Loucy (cell line): ENCODE measurements around the gene SPRR2F.
"Not testable (repeated sequence)": the region's sequence is repeated elsewhere in the genome, so short reads cannot be mapped to it uniquely, and the experiment has no call there.

Experiments used
- H2AFZ ChIP-seq: fragments of 200-600 bp; sonication (generic); 2 replicates; pipeline ENCODE4 v1.6.0; 2016; ENCODE audit warnings: antibody characterized with exemption, mild to moderate bottlenecking, low read length, moderate library complexity
- H3F3A ChIP-seq: fragments of 200-600 bp; 2 replicates; pipeline ENCODE4 v1.6.0; 2016; ENCODE audit warnings: antibody characterized with exemption, low read depth, mild to moderate bottlenecking
- H3K27me3 ChIP-seq: fragments of 200-600 bp; sonication (generic); 2 replicates; pipeline ENCODE4 v1.6.1; 2014; ENCODE audit warnings: low read length, mild to moderate bottlenecking; ENCODE audit not compliant: insufficient read depth, poor library complexity, severe bottlenecking
- H3K36me3 ChIP-seq: fragments of 200-600 bp; sonication (generic); 2 replicates; pipeline ENCODE4 v1.6.1; 2016; ENCODE audit warnings: low read length; ENCODE audit not compliant: insufficient read depth
- H3K4me1 ChIP-seq: fragments of 200-600 bp; sonication (generic); 2 replicates; pipeline ENCODE4 v1.5.1; 2014; ENCODE audit warnings: low read length, mild to moderate bottlenecking; ENCODE audit not compliant: insufficient read depth, poor library complexity, severe bottlenecking
- H3K4me2 ChIP-seq: fragments of 200-600 bp; sonication (generic); 2 replicates; pipeline ENCODE4 v1.6.0; 2014; ENCODE audit warnings: antibody characterized with exemption, low read length, low read depth, mild to moderate bottlenecking; ENCODE audit not compliant: poor library complexity, severe bottlenecking
- H3K4me3 ChIP-seq: fragments of 200-600 bp; sonication (generic); 2 replicates; pipeline ENCODE4 v1.5.1; 2014; ENCODE audit warnings: low read length, mild to moderate bottlenecking, mixed read lengths; ENCODE audit not compliant: poor library complexity, severe bottlenecking
- H3K79me2 ChIP-seq: fragments of 200-600 bp; sonication (generic); 2 replicates; pipeline ENCODE4 v1.6.1; 2014; ENCODE audit warnings: low read length; ENCODE audit not compliant: insufficient read depth
- H3K9ac ChIP-seq: fragments of 200-600 bp; sonication (generic); 2 replicates; pipeline ENCODE4 v1.6.0; 2014; ENCODE audit warnings: mild to moderate bottlenecking, low read depth, low read length, moderate library complexity; ENCODE audit not compliant: poor library complexity, severe bottlenecking
- H3K9me2 ChIP-seq: fragments of 200-600 bp; sonication (generic); replicated peaks from 2 replicates; pipeline ENCODE4 v1.6.1; 2016; ENCODE audit warnings: low read depth, low read length, mixed read lengths
- H3K9me3 ChIP-seq: fragments of 200-600 bp; sonication (generic); 2 replicates; pipeline ENCODE4 v1.6.1; 2014; ENCODE audit warnings: mild to moderate bottlenecking, antibody characterized with exemption, low read length, low read depth; ENCODE audit not compliant: insufficient read depth
- H4K20me1 ChIP-seq: fragments of 200-600 bp; sonication (generic); 2 replicates; pipeline ENCODE4 v1.6.0; 2014; ENCODE audit warnings: antibody characterized with exemption, low read length, mild to moderate bottlenecking; ENCODE audit not compliant: insufficient read depth, poor library complexity, severe bottlenecking
- EZH2phosphoT487 ChIP-seq: fragments of 200-600 bp; IDR thresholded peaks from 2 replicates; pipeline ENCODE4 v1.6.1; 2018; ENCODE audit warnings: antibody characterized with exemption, mild to moderate bottlenecking, moderate library complexity, borderline replicate concordance
- TF ChIP-seq, protein P1 (sequence below): fragments of 200-600 bp; sonication (generic); conservative IDR thresholded peaks from 2 replicates; pipeline ENCODE4 v1.5.1; 2014; ENCODE audit warnings: mild to moderate bottlenecking, antibody characterized with exemption, low read length

The SPRR2F gene

DNA sequence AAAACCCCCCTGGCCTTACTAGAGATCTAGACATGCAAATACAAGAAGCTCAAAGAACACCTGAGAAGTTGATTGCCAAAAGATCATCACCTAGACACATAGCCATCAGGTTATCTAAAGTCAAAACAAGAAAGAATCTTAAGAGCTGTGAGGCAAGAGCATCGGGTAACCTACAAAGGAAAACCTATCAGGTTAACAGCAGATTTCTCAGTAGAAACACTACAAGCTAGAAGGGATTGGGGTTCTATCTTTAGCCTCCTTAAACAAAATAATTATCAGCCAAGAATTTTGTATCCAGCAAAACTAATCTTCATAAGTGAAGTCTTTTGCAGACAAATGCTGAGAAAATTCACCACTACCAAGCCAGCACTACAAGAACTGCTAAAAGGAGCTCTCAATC is 12.2 kb upstream of the SPRR2F start:
- H3K79me2 ChIP-seq = no peaks in the 10 kb centered on the region
- no peak overlapping the region for H3K4me2 ChIP-seq
- H3K36me3 ChIP-seq = no peaks in the 10 kb centered on the region
- H3K4me3 ChIP-seq = no peak overlapping the region
- H4K20me1 ChIP-seq = no peaks in the 10 kb centered on the region
- no peaks in the 10 kb centered on the region for H3K27me3 ChIP-seq
- no peaks in the 10 kb centered on the region for H3K9me3 ChIP-seq
- H3K4me1 ChIP-seq = no peaks in the 10 kb centered on the region
- no peaks in the 10 kb centered on the region for H3K9me2 ChIP-seq
- H3K9ac ChIP-seq = no peak overlapping the region
- no peaks in the 10 kb centered on the region for H3F3A ChIP-seq
- H2AFZ ChIP-seq = no peak overlapping the region
- TF ChIP-seq, protein P1, sequence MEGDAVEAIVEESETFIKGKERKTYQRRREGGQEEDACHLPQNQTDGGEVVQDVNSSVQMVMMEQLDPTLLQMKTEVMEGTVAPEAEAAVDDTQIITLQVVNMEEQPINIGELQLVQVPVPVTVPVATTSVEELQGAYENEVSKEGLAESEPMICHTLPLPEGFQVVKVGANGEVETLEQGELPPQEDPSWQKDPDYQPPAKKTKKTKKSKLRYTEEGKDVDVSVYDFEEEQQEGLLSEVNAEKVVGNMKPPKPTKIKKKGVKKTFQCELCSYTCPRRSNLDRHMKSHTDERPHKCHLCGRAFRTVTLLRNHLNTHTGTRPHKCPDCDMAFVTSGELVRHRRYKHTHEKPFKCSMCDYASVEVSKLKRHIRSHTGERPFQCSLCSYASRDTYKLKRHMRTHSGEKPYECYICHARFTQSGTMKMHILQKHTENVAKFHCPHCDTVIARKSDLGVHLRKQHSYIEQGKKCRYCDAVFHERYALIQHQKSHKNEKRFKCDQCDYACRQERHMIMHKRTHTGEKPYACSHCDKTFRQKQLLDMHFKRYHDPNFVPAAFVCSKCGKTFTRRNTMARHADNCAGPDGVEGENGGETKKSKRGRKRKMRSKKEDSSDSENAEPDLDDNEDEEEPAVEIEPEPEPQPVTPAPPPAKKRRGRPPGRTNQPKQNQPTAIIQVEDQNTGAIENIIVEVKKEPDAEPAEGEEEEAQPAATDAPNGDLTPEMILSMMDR = no peak
- no peak for TF ChIP-seq EZH2phosphoT487

DNA sequence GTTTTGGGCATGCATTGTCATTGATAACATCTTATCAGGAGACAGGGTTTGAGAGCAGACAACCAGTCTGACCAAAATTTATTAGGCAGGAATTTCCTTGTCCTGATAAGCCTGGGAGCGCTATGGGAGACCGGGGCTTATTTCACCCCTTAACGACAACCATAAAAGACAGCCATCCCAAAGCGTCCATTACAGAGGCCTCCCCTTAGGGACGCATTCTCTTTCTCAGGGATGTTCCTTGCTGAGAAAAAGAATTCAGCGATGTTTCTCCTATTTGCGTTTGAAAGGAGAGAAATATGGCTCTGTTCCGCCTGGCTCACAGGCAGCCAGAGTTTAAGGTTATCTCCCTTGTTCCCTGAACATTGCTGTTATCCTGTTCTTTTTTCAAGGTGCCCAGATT is 10.5 kb upstream of the SPRR2F start:
- H3K9ac ChIP-seq, H3K9me3 ChIP-seq, H3F3A ChIP-seq, H3K27me3 ChIP-seq, H3K36me3 ChIP-seq, H3K4me1 ChIP-seq, H3K4me2 ChIP-seq, H3K9me2 ChIP-seq, H3K79me2 ChIP-seq, H2AFZ ChIP-seq, H4K20me1 ChIP-seq, H3K4me3 ChIP-seq: not testable (repeated sequence)

DNA sequence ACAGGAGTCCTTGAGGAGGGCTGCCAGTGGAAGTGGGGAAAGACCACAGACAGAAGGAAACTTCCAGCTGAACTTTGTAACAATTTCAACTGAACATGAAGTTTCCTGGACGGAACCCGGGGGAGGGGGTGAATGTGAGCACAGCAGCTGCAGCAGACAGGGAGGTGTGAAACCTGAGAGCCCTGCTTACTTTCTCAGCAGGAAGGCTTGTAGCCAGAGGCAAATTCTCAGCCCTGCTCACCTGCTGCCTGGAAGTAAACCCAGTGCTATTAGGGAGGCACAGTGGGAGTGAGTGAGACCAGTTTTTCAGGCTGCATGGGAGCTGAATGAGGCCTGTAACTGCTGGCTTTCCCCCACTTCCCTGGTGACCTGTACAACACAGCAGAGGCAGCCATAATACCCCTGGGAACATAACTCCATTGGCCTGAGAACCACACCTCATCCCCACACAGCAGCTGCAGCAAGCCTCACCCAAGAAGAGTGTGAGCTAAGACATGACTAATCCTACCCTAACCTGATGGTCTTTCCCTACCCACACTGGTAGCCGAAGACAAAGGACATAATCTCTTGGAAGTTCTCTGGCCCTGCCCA is 9.6 kb upstream of the SPRR2F start:
- H3K9me3 ChIP-seq = no peaks in the 10 kb centered on the region
- H3K4me2 ChIP-seq = no peak overlapping the region
- H3K9ac ChIP-seq = no peak overlapping the region
- no peaks in the 10 kb centered on the region for H4K20me1 ChIP-seq
- no peaks in the 10 kb centered on the region for H3K79me2 ChIP-seq
- no peaks in the 10 kb centered on the region for H3K36me3 ChIP-seq
- TF ChIP-seq, protein P1 = no peak
- no peak for TF ChIP-seq EZH2phosphoT487
- H2AFZ ChIP-seq = no peak overlapping the region
- H3F3A ChIP-seq = no peaks in the 10 kb centered on the region
- no peaks in the 10 kb centered on the region for H3K4me1 ChIP-seq
- no peaks in the 10 kb centered on the region for H3K27me3 ChIP-seq
- no peaks in the 10 kb centered on the region for H3K9me2 ChIP-seq
- H3K4me3 ChIP-seq = no peak overlapping the region

DNA sequence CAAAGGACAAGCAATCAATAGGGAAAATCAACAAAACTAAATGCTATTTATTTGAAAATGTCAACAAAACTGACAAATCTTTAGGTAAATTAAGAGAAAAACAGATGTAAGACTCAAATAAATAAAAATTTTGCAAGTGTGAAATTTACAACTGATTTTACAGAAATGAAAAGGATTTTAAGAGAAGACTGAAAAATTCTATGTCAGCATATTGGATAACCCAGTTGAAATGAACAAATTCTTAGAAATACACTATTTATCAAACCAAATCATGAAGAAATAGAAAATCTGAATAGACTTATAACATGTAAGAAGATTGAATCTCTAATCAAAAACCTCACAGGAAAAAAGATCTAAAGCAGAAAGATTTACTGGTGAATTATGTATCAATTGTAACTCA is 7.6 kb upstream of the SPRR2F start:
- TF ChIP-seq, protein P1 = no peak
- TF ChIP-seq EZH2phosphoT487 = no peak
- H3F3A ChIP-seq = no peaks in the 10 kb centered on the region
- H3K4me3 ChIP-seq = no peak overlapping the region
- H3K9me3 ChIP-seq = no peaks in the 10 kb centered on the region
- H3K9me2 ChIP-seq = no peaks in the 10 kb centered on the region
- no peaks in the 10 kb centered on the region for H3K79me2 ChIP-seq
- H3K4me2 ChIP-seq = no peak overlapping the region
- H3K36me3 ChIP-seq = no peaks in the 10 kb centered on the region
- H2AFZ ChIP-seq = no peak overlapping the region
- no peaks in the 10 kb centered on the region for H3K27me3 ChIP-seq
- H3K9ac ChIP-seq = no peak overlapping the region
- no peaks in the 10 kb centered on the region for H4K20me1 ChIP-seq
- H3K4me1 ChIP-seq = no peaks in the 10 kb centered on the region
